COLO668 (cell line): ENCODE results near the gene ATP9B.
"Not testable (repeated sequence)": the region's sequence is repeated elsewhere in the genome, so short reads cannot be mapped to it uniquely, and the experiment has no call there.

Source experiments
- DNase-seq: peaks from one replicate; lab custom pipeline; 2025; ENCODE audit not compliant: unreplicated experiment; lab: John Stamatoyannopoulos, UW

Gene ATP9B

DNA sequence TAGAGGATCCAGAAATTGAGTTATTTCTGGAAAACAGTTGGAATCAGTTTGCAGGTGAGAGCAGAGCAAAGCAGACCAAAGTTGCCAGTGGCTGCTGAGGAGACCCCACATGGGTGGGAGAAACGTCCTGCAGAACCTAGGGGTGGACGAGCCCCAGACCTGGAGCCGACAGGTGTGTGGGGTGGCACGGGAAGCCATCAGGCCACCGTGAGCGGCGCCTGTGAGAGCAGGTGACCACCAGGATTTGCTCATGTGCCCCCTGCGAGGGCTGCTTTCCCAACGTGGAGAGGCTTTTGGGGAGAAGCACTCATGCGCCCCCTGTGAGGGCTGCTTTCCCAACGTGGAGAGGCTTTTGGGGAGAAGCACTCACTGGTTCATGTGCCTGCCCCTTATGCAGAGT lies 209.7 kb downstream of the ATP9B start:
- no peak for DNase-seq

GRCh38 chr18:79283131-79283810 lies 214.1 kb downstream of the ATP9B start:
- no peak for DNase-seq

GRCh38 chr18:79283929-79284328 lies 214.7 kb downstream of the ATP9B start:
- no peak for DNase-seq

GRCh38 chr18:79285191-79285590 lies 216.0 kb downstream of the ATP9B start:
- not testable (repeated sequence) for DNase-seq

GRCh38 chr18:79290409-79290808 lies 221.2 kb downstream of the ATP9B start:
- DNase-seq: not testable (repeated sequence)

DNA sequence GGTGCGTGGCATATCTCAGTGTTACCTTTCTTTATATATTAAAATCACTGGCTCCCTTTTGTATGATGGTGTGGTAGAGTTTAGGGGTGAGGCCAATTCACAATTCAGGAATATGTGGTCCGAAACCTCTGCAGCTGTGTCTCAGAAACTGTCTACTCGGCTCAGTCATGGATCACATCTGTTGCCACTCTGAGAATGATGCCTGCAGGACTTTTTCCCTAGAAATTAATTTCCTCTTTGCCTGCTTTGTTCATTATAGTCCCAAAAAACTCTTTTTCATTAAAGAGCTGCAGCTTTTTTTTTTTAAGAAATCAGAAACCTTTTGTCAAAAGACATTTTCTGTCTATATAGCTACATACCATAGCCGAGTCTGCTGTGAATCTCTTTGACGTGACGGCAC lies 221.7 kb downstream of the ATP9B start:
- DNase-seq: no peak

GRCh38 chr18:79294235-79294634 lies 225.0 kb downstream of the ATP9B start:
- DNase-seq: no peak

- no peak for DNase-seq
Measured at GRCh38 chr18:79299272-79299671, 230.1 kb downstream of the ATP9B start.

GRCh38 chr18:79299711-79300110 lies 230.5 kb downstream of the ATP9B start:
- no peak for DNase-seq

DNA sequence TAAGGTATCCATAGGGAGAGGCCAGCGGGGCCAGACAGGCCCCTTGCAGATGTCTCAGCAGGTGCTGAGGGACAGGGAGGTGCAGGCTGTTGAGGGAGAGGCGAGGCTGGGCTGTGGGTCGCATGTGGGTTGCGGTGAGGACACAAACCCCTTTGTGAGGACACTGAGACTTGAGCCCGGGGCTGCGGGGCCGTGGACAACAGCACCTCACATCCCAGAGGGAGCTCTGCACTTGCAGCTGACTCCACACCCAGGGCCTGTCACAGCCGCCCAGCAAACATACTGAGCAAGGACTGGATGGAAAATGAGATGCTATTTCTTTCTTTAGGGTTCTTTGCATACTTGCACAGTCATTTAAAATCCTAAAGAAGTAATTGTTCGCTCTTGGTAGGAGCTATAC lies 231.2 kb downstream of the ATP9B start:
- no peak for DNase-seq

DNA sequence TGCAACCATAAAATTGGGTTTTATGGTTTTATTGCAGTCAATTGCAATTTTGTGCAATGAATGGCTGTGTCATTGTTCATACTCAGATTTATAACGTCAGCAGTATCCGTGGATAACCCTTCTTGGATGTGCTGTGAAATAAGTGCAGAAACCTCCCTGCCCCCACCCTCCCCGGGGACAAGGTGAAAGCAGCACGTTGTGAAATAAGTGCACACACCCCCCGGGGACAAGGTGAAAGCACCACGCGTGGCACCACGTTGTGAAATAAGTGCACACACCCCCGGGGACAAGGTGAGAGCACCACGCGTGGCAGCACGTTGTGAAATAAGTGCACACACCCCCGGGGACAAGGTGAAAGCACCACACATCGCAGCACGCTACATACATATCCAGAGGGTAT lies 232.9 kb downstream of the ATP9B start:
- DNase-seq: no peak

- no peak for DNase-seq
Measured at GRCh38 chr18:79305911-79306310, 236.7 kb downstream of the ATP9B start.

DNA sequence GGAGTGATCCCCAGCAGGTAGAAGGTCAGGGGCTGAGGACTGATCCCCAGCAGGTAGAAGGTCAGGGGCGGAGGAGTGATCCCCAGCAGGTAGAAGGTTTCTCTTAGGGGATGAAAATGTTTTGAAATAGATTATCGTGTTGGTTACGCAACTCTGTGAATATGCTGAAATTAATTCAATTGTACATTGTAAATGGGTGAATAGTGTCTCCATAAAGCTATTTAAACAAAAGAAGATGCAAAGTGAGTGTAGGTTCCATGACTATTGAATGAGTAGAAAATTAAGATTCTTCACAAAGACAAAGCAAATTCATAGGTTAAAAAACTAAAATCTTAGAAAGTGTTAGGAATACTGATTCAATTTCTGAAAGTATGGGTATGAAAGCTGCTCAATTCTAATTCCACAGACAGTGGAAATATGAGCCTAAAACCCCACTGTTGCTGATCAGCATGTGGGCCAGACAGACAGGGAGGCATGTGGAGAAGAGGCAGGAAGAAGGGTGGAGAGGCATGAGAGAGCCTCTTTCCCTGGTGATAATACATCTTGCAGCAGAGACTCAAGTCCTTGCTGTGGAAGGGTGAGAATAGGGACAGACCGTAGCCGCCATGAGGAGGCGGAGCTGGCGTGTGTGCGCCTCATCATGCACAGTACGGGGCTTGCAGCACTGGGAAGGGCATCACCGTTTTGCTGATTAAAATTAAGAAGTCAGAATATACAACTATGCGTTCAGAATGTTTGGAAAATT lies 240.6 kb downstream of the ATP9B start:
- DNase-seq: no peak

- no peak for DNase-seq
Measured at GRCh38 chr18:79314838-79315388, 245.7 kb downstream of the ATP9B start.

GRCh38 chr18:79315596-79315995 lies 246.4 kb downstream of the ATP9B start:
- DNase-seq: no peak

DNA sequence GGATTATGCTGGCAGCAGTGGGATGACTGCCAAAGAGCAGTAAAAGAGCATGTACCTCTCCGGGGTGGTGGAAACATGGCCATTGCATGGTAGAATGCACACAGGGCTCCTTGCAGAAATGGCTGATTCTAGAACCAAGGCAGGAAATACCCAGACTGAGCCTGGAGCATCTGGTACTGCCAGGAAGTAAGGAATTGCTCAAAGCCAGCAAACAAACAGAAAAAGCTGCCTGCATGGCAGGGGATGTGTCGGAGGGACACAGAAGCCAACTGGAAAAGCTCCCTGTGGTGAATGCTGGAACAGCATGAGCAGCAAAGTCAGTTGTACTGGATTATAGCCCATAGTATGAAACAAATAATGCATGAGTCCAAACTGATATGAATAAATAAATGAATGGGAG lies 248.5 kb downstream of the ATP9B start:
- no peak for DNase-seq

DNA sequence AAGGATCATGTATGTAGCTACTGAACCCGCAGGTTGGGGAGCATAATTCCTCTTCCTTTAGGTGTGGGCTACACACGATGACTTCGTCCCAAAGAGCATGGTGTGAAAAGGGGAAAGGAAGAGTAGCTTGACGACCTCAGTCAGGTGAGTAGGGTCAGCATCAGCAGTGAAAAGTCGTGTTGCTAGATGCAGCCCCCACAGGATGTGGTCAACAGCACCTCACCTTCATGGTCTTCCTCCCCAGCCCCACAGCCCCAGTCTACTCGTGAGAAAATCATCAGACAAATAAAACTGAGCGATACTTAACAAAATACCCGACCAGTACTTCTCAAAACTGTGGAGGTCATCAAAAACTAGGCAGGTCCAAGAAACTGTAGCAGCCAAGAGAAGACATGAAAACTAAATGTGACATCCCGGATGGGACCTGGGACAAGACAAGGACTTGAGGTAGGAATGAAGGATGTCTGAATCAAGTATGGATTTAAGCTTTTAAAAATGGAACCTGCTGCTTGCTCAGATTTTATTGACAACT lies 249.0 kb downstream of the ATP9B start:
- DNase-seq: no peak

DNA sequence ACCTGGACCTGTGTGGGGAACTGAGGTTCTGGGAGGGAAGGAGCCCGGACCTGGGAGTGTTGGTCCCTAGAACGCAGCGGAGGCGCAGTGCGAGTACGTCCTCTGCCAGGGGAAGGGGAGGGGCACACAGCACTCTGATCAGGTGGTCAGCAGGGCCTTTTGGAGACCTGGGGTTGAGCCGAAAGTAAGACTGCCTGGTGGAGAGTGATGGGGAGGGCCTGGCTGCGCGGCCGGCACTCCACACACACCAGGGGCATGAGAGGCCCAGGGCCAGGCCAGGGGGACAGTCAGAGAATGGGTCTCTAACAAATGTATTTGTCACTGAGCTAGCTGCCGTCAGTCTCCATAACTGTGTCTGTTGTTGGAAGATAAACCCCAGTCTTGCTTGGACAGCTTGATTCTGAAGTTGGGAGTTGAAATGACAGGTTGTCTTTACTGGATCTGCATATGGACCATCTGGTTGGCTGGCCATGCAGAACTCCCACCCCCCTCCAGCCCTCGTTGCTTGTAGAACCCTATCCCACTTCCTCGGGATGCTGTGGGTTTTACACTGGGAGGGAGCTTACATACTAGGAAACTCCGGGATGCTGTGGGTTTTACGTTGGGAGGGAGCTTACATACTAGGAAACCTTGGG lies 251.1 kb downstream of the ATP9B start:
- no peak for DNase-seq

DNA sequence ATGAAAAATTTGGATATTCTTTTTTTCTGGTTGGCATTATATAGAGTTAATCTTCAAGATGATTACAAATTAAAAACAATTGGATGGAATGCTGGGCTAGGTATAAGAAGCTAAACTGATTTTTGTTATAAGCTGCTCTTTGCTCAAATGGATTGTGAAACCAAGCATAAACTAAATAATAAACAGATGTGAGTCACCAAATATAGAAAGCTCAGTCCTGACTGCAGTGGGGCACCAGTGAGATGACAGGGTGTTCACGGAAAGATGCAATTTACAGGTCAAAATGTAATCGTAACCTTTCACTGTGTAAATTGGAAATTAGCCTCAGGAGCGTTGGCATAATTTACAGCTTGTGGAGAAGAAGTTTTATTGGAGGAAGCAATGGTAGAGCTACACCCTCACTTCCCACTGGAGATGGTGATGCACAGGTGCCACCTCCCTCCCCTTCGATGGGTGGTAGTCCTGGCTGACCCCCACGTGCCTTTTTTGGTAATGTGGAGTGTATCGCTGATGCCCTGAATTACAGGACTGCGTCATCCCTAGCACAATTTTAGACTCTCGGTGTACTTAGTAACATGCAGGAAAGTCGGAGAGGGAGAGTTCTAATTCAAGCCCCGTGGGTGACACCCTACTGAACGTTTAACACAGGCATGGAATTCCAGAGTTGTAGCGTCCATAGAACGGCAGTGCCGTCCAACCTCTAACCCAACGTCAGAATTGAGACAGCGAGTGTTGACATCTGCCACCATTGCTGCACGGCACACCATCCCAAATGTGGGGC lies 252.6 kb downstream of the ATP9B start:
- no peak for DNase-seq

DNA sequence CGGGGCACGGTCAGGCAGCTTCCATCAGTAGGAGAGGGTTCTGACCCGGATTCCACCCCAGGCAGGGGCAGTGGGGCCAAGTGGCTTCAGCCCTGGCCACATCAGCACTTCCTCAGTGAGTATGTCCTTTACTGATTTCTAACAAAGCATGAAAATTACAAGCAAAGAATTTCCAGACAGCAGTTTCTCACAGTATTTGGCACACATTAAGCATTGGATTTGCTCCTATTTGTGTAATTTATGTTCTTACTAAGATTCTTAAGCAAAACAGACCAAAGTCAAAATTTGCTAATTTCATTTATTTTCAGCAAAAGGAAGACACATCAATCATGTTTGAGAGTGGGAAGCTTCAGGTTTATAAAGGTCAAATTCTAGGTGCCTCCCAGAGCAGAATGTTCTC lies 253.2 kb downstream of the ATP9B start:
- DNase-seq: no peak

GRCh38 chr18:79323471-79323870 lies 254.3 kb downstream of the ATP9B start:
- no peak for DNase-seq
